ENCODE measurements around the gene OXNAD1. TPM values are rescaled to one million over a fixed set of nuclear protein-coding genes. Genes with fewer than 3 reads are reported as not detected.

Gene OXNAD1
- total RNA-seq, 1 donor from 2014 or later, result 29.5 TPM

GRCh38 chr3:16347548-16347947 lies 82.5 kb downstream of the OXNAD1 start:
- H3K4me3 Mint-ChIP-seq, result no peak overlapping the region
- H3K27ac Mint-ChIP-seq, result peak overlapping the region; percentile 47
- no peaks in the 10 kb centered on the region for H3K9me3 Mint-ChIP-seq
- H3K27me3 Mint-ChIP-seq (ENCODE audit: insufficient read depth), result no peaks in the 10 kb centered on the region
- H3K36me3 Mint-ChIP-seq (ENCODE audit: low read depth), result peaks cover 79% of the 10 kb centered on the region
- peaks cover 55% of the 10 kb centered on the region for H3K4me1 Mint-ChIP-seq (ENCODE audit: low read depth)
- intact Hi-C loops (cut with micrococcal nuclease), result no loop called here
- no peak for DNase-seq (ENCODE audit: low spot score)

- Mint-ChIP-seq H3K9me3 (no peaks in the 10 kb centered on the region), H3K4me1 (ENCODE audit: low read depth) (peaks cover 47% of the 10 kb centered on the region), H3K27me3 (ENCODE audit: insufficient read depth) (no peaks in the 10 kb centered on the region), H3K36me3 (ENCODE audit: low read depth) (peaks cover 74% of the 10 kb centered on the region), H3K27ac (no peak overlapping the region), H3K4me3 (no peak overlapping the region)
- DNase-seq (ENCODE audit: low spot score), result no peak
- intact Hi-C loops (cut with micrococcal nuclease), result no loop called here
Observed at GRCh38 chr3:16349986-16350596, 85.1 kb downstream of the OXNAD1 start.

- H3K4me1 Mint-ChIP-seq (ENCODE audit: low read depth), result peaks cover 40% of the 10 kb centered on the region
- H3K27ac Mint-ChIP-seq, result no peak overlapping the region
- H3K27me3 Mint-ChIP-seq (ENCODE audit: insufficient read depth), result no peaks in the 10 kb centered on the region
- intact Hi-C loops (cut with micrococcal nuclease), result no loop called here
- H3K9me3 Mint-ChIP-seq, result no peaks in the 10 kb centered on the region
- H3K4me3 Mint-ChIP-seq, result no peak overlapping the region
- peaks cover 70% of the 10 kb centered on the region for H3K36me3 Mint-ChIP-seq (ENCODE audit: low read depth)
- no peak for DNase-seq (ENCODE audit: low spot score)
Observed at GRCh38 chr3:16350597-16351318, 85.7 kb downstream of the OXNAD1 start.

GRCh38 chr3:16352428-16352827 lies 87.4 kb downstream of the OXNAD1 start:
- Mint-ChIP-seq H3K9me3 (no peaks in the 10 kb centered on the region), H3K27me3 (ENCODE audit: insufficient read depth) (no peaks in the 10 kb centered on the region), H3K4me1 (ENCODE audit: low read depth) (peaks cover 32% of the 10 kb centered on the region), H3K4me3 (no peak overlapping the region), H3K36me3 (ENCODE audit: low read depth) (peaks cover 65% of the 10 kb centered on the region), H3K27ac (no peak overlapping the region)
- intact Hi-C loops (cut with micrococcal nuclease), result no loop called here
- no peak for DNase-seq (ENCODE audit: low spot score)

GRCh38 chr3:16354291-16354690 lies 89.3 kb downstream of the OXNAD1 start:
- Mint-ChIP-seq H3K27ac (no peak overlapping the region), H3K36me3 (ENCODE audit: low read depth) (peaks cover 54% of the 10 kb centered on the region), H3K4me3 (no peak overlapping the region), H3K27me3 (ENCODE audit: insufficient read depth) (no peaks in the 10 kb centered on the region), H3K9me3 (no peaks in the 10 kb centered on the region), H3K4me1 (ENCODE audit: low read depth) (peaks cover 42% of the 10 kb centered on the region)
- no peak for DNase-seq (ENCODE audit: low spot score)
- intact Hi-C loops (cut with micrococcal nuclease), result no loop called here

Other genes starting within 250 kb of the OXNAD1 start
- gene GALNT15, start 90.5 kb upstream of the OXNAD1 start, total RNA-seq, result not detected in 2 replicates
- 28.1 and 36.6 TPM in 2 replicates for gene DPH3, start 269 bp upstream of the OXNAD1 start, total RNA-seq
- gene RFTN1, start 248.5 kb downstream of the OXNAD1 start, total RNA-seq, result 97.6 and 97.8 TPM in 2 replicates